Cardiac ventricle fibroblast (primary cell): Measurements from ENCODE around the gene SEPTIN2. TPM values are rescaled to one million over a fixed set of nuclear protein-coding genes. Genes with fewer than 3 reads are reported as not detected.

ENCODE experiments used
- total RNA-seq: library from RNA; depleted of rRNA; stranded (reverse); fragments of >200 nt; gene quantifications from 2 replicates; pipeline ENCODE4 v1.2.3, GENCODE V29; 2015

Gene SEPTIN2
- 349 and 408 TPM in 2 replicates for total RNA-seq

DNA sequence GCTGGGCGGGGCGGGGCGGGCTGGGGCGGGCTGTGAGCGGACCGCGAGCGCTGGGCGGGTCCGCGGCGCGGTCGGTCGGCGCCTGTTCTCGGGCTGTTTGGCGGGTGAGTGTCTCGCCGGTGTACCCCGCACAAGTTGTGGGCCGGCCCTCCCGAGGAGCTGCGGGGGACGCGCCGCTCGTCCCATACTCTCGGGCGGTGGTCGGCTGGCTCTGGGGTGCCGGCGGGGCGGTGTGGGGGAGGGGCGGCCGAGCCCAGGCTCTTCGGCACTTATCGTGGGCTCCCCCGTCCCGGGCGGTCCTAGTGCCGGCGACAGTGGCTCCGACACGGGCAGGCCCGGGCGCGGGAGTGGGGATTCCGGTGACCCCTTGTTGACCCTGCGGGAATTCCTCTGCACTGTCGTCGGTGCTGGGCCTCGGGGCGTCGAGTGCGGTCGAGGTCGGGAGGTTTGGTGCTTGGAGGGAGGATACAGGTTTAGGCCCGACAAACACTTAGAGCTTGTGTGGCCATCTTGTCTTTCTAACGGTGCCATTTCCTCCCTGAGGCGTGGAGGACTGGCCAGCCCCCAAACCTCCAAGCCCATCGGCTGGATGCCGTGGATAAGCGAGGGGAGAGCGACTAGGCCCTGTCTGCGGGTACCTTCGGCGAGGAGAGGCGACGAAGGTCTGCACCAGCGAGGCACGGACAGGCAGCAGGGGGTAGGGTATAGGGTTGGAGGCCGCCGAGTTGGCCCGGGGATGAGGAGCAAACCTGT, at the start of gene SEPTIN2:
Gene SEPTIN2 (plus strand): TSS at position 47 of the 753 bp plus-strand sequence. CDS start 8,308 bp downstream, outside the sequence.

DNA sequence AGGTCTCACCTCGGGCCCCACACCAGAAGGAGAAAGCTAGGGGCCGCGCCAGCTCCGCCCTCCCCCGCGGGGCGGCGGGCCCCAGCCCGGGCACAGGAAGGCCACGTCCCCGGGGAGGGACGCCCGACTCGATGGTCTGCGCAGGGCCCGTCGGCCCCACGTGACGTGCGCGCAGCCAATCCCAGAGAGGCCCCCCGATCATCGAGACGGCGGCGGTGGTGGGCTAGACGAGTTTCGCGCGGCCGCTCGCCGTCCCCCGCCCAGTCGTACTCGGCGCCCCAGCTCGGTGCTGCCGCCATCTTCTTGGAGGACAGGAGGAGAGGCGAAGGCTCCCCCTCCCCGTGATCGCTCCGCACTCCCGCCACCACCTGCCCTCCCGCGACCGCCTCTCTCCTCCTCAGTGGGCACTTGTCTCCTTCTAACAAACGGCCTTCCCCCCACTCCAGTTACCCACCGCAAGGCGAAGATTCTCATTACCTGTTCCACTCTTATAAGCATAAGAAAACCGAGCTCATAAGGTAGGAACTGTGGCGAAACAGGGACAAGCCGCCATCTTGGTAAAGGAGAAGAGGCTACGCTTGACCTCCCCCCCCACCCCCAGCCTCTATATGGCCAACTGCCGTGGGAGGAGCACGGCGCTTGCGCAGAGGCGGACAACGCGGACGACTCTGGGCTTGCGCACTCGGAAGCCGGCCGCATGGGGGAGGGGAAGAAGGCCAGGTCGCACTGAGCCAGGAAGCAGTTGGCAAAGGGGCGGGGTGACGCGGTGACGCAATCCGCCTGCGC, 439 bp upstream of the SEPTIN2 start, which contains the start of gene HDLBP:
Gene HDLBP (minus strand): TSS at position 580 of the 786 bp plus-strand sequence. CDS start 48,803 bp downstream, outside the sequence.

GRCh38 chr2:241355983-241356870, 40.5 kb downstream of the SEPTIN2 start, which contains the start of gene FARP2:
Gene FARP2, plus strand, starts transcription at chr2:241356285. Its CDS starts 16,823 bp downstream, at chr2:241373108.

Other genes starting within 250 kb of the SEPTIN2 start
- 20.5 and 21.6 TPM in 2 replicates for gene MTERF4, start 213.6 kb upstream of the SEPTIN2 start, total RNA-seq
- gene PASK, start 166.5 kb upstream of the SEPTIN2 start, total RNA-seq, result 0.81 and 1.8 TPM in 2 replicates
- gene PPP1R7, start 165.5 kb upstream of the SEPTIN2 start, total RNA-seq, result 53.0 and 60.9 TPM in 2 replicates
- gene ANO7, start 127.2 kb upstream of the SEPTIN2 start, total RNA-seq, result 0.73 and 1.00 TPM in 2 replicates
- gene HDLBP, start 253 bp upstream of the SEPTIN2 start, total RNA-seq, result 731 and 793 TPM in 2 replicates
- 21.2 and 24.0 TPM in 2 replicates for gene FARP2, start 40.4 kb downstream of the SEPTIN2 start, total RNA-seq
- gene STK25, start 192.7 kb downstream of the SEPTIN2 start, total RNA-seq, result 77.5 and 146 TPM in 2 replicates
- 56.0 and 61.0 TPM in 2 replicates for gene BOK, start 242.8 kb downstream of the SEPTIN2 start, total RNA-seq